PFSK-1 (cell line): ENCODE results near the gene CAMTA1.

Source experiments
- TAF1 ChIP-seq: IDR thresholded peaks from 2 replicates; pipeline ENCODE4 v1.6.1; 2012; ENCODE audit warnings: low read length, control low read depth, borderline replicate concordance; ENCODE audit not compliant: insufficient read depth
- TF ChIP-seq, protein P1 (sequence below), 2 experiments: IDR thresholded peaks; 2 replicates each; pipeline versions ENCODE4 v1.6.1 to v1.8.0; 2011 to 2012; ENCODE audit warnings: low read depth in 2 of 2, low read length in 2 of 2, control low read depth in 1 of 2, inconsistent platforms in 1 of 2, mild to moderate bottlenecking in 1 of 2, moderate library complexity in 1 of 2; ENCODE audit not compliant: insufficient read depth in 1 of 2

DNA sequence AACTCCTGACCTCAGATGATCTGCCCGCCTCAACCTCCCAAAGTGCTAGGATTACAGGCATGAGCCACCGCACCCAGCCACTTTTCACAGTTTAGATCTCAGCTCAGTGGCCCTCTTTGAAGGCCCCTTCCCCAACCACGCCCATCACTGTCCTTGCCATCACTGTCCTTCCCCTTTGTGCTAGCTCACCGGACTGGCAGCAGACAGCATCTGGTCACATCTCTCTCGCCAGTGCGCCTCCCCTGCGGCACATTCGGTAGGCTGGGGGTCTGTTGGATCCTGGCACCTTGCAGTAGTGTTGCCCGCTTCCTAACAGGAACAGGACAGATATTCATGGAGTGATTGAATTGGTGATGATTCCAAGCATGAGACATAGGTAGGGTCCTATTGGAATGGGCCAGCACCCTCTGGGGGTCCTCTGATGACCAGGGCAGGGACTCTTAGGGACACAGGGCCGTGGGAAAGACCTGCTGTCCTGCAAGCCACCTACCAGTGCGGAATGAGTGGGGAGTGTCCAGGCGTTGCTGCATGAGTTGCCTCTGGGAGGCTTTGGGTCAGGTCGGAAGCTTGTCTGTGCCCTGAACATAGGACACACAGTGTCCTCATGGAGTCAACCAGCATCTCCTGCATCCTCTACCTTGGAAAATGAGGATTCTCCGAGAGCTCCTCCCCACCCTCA, 807.0 kb downstream of the CAMTA1 start:
- TF ChIP-seq, protein P1, sequence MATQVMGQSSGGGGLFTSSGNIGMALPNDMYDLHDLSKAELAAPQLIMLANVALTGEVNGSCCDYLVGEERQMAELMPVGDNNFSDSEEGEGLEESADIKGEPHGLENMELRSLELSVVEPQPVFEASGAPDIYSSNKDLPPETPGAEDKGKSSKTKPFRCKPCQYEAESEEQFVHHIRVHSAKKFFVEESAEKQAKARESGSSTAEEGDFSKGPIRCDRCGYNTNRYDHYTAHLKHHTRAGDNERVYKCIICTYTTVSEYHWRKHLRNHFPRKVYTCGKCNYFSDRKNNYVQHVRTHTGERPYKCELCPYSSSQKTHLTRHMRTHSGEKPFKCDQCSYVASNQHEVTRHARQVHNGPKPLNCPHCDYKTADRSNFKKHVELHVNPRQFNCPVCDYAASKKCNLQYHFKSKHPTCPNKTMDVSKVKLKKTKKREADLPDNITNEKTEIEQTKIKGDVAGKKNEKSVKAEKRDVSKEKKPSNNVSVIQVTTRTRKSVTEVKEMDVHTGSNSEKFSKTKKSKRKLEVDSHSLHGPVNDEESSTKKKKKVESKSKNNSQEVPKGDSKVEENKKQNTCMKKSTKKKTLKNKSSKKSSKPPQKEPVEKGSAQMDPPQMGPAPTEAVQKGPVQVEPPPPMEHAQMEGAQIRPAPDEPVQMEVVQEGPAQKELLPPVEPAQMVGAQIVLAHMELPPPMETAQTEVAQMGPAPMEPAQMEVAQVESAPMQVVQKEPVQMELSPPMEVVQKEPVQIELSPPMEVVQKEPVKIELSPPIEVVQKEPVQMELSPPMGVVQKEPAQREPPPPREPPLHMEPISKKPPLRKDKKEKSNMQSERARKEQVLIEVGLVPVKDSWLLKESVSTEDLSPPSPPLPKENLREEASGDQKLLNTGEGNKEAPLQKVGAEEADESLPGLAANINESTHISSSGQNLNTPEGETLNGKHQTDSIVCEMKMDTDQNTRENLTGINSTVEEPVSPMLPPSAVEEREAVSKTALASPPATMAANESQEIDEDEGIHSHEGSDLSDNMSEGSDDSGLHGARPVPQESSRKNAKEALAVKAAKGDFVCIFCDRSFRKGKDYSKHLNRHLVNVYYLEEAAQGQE (IDR thresholded peaks at IDR 0.05; ENCODE audit: insufficient read depth in 1 of 2, low read depth in 2 of 2, low read length in 2 of 2) = no peak
- no peak for TF ChIP-seq TAF1
